Tibial nerve (tissue), 4 donors: ENCODE data around the gene PCDHGB1.

Experiments
- CTCF ChIP-seq, 5 experiments: fragments of 200-600 bp in 3 of 5; fragments of 450-650 bp in 2 of 5; sonication (generic) in 3 of 5; IDR thresholded peaks; one replicate each; pipeline ENCODE4 v1.5.1; 2016 to 2019; ENCODE audit warnings: antibody characterized with exemption in 5 of 5, mild to moderate bottlenecking in 3 of 5, moderate library complexity in 2 of 5
- EP300 ChIP-seq, 2 donors: sonication (generic); formaldehyde crosslinking; IDR thresholded peaks; one replicate each; pipeline ENCODE4 v1.6.1; 2017; ENCODE audit warnings: antibody characterized with exemption in 2 of 2, mild to moderate bottlenecking in 1 of 2

- TF ChIP-seq CTCF (IDR thresholded peaks at IDR 0.05) (no peak), EP300 (IDR thresholded peaks at IDR 0.05) (no peak)
Measured at GRCh38 chr5:141306630-141307029, 43.3 kb upstream of the PCDHGB1 start.
